COLO829 (cell line): ENCODE results near the gene LRRC4C.
"Not testable (repeated sequence)": the region's sequence is repeated elsewhere in the genome, so short reads cannot be mapped to it uniquely, and the experiment has no call there.

Source experiments
- DNase-seq: peaks from one replicate; pipeline ENCODE4 v3.0.0; 2012; ENCODE audit warnings: low spot score

The LRRC4C gene

DNA sequence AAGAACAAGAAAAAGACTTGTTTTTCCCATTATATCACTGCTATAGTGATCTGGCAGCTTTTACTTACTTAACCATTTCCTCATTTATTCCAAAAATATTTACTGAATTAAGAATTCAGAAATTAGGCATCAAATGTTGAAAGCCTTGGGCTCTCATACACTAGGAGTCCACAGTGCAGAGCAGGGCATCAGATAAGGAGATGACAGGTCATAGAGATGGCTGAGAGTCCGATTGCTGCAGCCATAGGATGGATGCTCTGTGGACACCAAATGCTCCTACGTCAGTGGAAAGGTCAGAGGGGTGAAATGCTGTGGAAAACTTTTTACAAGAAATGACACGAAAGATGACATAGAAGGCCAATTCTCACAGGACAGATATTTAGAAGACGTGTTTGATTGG is 771.1 kb downstream of the LRRC4C start:
- DNase-seq, result no peak

- no peak for DNase-seq
These were observed 772.7 kb downstream of the LRRC4C start for GRCh38 chr11:40686765-40687164.

DNA sequence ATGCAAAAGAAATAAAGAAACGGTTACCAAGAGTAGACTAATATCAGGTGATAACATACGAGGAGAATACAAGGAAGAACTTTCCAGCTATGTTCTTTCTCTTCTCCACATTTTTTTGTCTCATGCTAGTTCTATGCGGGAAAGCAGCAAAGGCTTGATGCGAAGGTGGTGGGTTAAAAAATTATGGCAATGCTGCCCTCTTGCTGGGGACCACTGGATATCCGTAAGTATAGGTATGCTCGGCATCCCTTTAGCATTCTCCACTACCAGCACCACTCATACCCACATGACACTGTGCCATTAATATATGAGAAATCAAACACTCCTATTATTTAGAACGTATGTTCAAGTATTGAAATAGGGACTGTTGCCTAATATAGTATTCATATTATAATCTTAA is 776.4 kb downstream of the LRRC4C start:
- no peak for DNase-seq

DNA sequence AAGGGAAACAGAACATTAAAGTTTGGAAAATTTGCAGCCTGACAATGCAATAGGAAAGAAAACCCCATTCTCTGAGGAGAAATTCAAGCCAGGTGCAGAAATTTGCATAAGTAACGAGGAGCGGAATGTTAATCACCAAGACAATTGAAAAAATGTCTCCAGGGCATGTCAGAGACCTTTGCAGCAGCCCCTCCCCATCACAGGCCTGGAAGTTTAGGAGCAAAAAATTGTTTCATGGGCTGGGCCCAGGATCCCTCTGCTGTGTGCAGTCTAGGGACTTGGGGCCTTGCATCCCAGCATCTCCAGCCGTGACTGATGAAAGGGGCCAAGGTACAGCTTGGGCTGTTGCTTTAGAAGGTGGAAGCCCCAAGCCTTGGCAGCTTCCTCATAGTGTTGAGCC is 780.2 kb downstream of the LRRC4C start:
- DNase-seq, result no peak

GRCh38 chr11:40647295-40647694 is 812.2 kb downstream of the LRRC4C start:
- DNase-seq, result no peak

- DNase-seq, result no peak
These were observed 817.2 kb downstream of the LRRC4C start for GRCh38 chr11:40642284-40642683.

- no peak for DNase-seq
These were observed 839.8 kb downstream of the LRRC4C start for GRCh38 chr11:40619654-40620053.

DNA sequence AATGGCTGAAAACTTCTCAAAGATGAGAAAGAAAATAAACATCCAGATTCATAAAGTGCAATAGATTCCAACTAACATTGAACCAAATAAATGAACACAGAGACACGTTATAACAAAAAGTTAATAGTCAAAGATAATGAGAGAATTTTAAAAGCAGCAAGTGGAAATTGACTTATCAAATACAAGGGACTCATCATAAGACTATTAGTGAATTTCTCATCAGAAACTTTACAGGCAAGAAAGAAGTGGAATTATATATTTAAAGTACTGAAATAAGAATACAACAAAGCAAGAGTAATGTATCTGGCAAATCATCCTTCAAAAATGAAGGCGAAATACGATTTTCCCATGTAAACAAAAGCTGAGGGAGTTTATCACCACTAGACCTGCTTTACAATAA is 852.7 kb downstream of the LRRC4C start:
- DNase-seq, result no peak

- no peak for DNase-seq
These were observed 856.4 kb downstream of the LRRC4C start for GRCh38 chr11:40602866-40603552.

DNA sequence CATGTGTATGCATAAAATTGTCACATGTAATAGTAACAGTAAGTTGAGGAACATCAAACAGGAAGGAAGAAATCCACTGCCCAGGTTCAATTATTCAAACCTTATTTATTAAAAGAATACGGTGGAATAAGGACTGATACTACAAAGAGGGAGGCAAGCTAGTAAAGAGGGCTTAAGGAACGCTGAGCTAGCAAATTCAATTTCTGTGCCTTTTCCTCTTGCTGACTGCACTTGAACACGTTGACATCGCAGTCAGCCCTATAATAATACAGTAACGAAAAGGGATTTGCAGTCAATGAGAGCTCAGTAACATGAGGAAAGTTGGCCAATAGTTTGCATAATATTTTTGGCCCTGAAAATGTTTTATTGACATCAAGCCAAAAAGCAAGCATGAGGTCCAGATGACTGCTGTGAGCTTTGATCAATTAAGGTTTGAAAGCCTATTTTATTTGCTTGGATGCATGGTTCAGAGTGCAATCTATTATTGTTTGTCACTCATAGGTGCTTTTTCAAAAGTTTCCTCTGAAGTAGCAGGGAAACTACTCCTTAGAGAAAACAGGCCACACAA is 861.8 kb downstream of the LRRC4C start:
- DNase-seq, result no peak

GRCh38 chr11:40573254-40573891 is 886.1 kb downstream of the LRRC4C start:
- no peak for DNase-seq

DNA sequence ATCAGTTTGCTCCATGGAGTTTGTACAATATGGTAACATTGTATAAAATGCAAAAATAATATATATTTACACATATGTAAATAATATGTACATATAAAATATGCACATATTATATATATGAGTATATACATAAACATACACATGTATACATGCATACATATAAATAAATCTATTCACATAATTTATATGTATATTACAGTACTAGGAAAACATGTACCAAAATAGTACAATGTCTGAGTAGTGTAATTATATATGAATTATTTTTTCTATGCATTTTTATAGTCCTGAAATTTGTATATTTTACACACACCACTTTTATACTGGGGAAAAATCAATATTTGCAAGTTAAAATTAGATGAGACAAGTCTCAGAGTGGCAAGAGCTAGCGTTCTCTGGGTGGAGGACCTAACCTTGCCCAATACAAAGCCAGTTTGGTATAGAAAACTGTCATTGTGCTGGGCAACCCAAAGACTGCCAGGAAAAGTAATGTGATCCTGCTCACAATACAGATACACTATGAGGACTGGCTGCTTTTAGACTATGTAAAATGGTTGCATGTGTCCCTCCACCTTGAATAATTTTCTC is 889.4 kb downstream of the LRRC4C start:
- DNase-seq, result no peak

- no peak for DNase-seq
These were observed 892.1 kb downstream of the LRRC4C start for GRCh38 chr11:40567392-40567791.

GRCh38 chr11:40544162-40544561 is 915.3 kb downstream of the LRRC4C start:
- no peak for DNase-seq

GRCh38 chr11:40542821-40543220 is 916.6 kb downstream of the LRRC4C start:
- DNase-seq, result no peak

- DNase-seq, result no peak
These were observed 921.7 kb downstream of the LRRC4C start for GRCh38 chr11:40537734-40538133.

GRCh38 chr11:40522080-40522479 is 937.4 kb downstream of the LRRC4C start:
- not testable (repeated sequence) for DNase-seq

DNA sequence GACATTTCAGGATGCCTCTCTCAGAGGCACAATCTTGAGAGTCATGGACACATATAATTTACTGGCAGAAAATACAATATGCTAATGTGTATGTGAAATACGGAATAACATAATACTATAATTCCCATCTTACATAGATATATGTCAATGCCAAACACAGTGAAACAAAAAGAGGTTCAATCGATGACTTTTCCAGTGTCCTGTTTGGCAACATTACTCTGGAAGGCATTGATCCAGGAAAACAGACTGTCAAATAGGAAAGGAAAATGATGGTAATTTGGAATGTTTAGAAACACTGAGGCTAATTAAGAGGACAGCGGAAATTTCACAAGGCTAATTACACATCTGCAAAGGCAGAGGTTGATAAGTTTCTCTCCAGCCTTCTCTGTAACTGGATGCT is 942.3 kb downstream of the LRRC4C start:
- DNase-seq, result no peak

GRCh38 chr11:40514124-40514523 is 945.3 kb downstream of the LRRC4C start:
- no peak for DNase-seq

- DNase-seq, result no peak
These were observed 946.2 kb downstream of the LRRC4C start for GRCh38 chr11:40513281-40513680.

DNA sequence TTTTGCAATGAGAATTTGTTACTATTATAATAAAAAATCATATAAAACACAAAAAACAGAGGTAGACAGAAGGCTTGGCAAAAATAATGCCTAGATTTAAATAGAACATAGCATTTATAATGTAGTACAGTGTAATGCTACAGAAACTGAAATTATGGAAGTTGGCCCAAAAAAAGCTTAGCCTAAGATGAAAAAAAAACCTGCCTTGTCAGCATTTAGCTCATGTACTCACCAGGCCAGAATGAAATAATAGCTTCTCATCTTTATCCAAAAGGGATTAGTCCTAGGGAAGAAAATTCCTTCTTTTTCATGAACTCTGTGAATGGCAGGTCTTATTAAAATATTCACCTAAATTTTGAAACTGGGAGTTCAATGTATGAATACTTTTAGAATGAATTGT is 951.1 kb downstream of the LRRC4C start:
- DNase-seq, result no peak

DNA sequence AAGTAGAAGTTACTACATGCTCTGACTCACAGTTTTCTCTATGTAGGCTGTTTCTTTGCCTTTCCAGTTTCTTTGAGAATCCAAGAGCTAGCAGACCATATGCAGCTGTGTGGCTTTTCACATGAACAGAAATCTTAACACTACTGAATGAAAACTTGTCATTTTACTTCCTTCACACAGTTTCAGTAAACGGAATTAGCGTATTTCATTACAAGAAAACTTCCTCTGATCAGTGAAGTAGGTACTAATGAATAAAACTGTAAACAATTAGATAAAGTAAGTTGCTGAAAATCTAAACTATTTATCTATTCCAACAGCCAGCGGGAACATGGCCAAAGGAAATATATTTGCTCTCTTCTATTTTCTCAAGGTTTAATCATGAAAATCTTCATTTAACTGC is 953.2 kb downstream of the LRRC4C start:
- no peak for DNase-seq

DNA sequence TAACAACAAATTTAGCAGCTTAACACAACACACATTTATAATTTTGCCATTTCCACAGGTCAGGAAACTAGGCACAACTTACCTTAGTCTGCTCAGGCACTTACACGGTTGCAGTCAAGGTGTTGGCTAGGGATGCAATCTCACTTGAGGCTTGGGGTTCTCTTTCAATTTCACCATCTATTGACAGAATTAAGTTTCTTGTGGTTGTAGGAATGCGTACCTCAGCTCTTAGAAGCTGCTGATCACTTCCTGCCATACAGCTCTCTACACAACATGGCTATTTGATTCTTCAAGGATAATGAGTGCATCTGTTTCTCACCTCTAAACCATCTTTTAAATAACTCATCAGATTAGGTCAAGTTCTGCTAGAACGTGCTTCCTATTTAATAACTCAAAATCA is 968.1 kb downstream of the LRRC4C start:
- DNase-seq, result no peak
